Measurements from ENCODE around the gene TENT5C.

DNA sequence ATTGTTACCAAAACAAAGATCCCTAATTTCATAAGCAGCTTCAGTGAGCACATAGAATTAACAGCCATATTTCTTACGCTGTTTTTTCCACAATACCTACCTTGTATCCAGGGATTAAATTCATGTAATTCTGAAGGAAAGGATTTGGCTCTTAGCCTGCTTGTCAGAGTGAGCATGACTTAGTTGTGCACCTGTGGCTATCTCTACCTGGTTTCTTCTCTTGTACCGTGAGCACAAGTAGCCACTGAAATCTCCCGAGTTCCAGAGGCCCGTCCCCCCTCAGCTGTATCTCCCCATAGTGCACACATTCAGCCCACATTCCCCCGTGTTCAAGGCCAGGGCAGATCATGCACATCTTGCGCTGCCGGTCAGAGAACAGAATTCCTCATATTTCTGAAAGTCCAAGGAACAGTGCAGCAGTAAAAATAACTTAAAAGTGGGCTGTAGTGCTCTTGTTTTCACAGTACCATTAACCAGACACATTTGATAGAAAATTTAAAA, 2.3 kb downstream of the TENT5C start:
- TF ChIP-seq NBN (IDR thresholded peaks at IDR 0.05; ENCODE audit: low read depth) (no peak), U2AF1 (optimal IDR thresholded peaks at IDR 0.05; ENCODE audit: low read depth, low read length) (no peak), ZBTB17 (CRISPR knock-in tag; IDR thresholded peaks at IDR 0.05) (no peak), ZSCAN32 (CRISPR knock-in tag; IDR thresholded peaks at IDR 0.05) (no peak), LARP7 (IDR thresholded peaks at IDR 0.05) (no peak), SMAD3 (CRISPR knock-in tag; conservative IDR thresholded peaks at IDR 0.05) (no peak), SETDB1 (IDR thresholded peaks at IDR 0.05; ENCODE audit: low read length) (no peak), POLR2A (conservative IDR thresholded peaks at IDR 0.05) (no peak), RAD21 (CRISPR knock-in tag; conservative IDR thresholded peaks at IDR 0.05 in 1 of 2, IDR thresholded peaks at IDR 0.05 in 1 of 2) (no peak)
- TF ChIP-seq, protein P1, sequence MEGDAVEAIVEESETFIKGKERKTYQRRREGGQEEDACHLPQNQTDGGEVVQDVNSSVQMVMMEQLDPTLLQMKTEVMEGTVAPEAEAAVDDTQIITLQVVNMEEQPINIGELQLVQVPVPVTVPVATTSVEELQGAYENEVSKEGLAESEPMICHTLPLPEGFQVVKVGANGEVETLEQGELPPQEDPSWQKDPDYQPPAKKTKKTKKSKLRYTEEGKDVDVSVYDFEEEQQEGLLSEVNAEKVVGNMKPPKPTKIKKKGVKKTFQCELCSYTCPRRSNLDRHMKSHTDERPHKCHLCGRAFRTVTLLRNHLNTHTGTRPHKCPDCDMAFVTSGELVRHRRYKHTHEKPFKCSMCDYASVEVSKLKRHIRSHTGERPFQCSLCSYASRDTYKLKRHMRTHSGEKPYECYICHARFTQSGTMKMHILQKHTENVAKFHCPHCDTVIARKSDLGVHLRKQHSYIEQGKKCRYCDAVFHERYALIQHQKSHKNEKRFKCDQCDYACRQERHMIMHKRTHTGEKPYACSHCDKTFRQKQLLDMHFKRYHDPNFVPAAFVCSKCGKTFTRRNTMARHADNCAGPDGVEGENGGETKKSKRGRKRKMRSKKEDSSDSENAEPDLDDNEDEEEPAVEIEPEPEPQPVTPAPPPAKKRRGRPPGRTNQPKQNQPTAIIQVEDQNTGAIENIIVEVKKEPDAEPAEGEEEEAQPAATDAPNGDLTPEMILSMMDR (IDR thresholded peaks at IDR 0.05 in 2 of 3, conservative IDR thresholded peaks at IDR 0.05 in 1 of 3; ENCODE audit: insufficient read depth in 2 of 3, low read depth in 1 of 3, low read length in 3 of 3): 0 out of 6 replicates have a peak, but pooled peaks of 1 of the 3 experiments have one; percentile 0
- TF ChIP-seq, protein P2, sequence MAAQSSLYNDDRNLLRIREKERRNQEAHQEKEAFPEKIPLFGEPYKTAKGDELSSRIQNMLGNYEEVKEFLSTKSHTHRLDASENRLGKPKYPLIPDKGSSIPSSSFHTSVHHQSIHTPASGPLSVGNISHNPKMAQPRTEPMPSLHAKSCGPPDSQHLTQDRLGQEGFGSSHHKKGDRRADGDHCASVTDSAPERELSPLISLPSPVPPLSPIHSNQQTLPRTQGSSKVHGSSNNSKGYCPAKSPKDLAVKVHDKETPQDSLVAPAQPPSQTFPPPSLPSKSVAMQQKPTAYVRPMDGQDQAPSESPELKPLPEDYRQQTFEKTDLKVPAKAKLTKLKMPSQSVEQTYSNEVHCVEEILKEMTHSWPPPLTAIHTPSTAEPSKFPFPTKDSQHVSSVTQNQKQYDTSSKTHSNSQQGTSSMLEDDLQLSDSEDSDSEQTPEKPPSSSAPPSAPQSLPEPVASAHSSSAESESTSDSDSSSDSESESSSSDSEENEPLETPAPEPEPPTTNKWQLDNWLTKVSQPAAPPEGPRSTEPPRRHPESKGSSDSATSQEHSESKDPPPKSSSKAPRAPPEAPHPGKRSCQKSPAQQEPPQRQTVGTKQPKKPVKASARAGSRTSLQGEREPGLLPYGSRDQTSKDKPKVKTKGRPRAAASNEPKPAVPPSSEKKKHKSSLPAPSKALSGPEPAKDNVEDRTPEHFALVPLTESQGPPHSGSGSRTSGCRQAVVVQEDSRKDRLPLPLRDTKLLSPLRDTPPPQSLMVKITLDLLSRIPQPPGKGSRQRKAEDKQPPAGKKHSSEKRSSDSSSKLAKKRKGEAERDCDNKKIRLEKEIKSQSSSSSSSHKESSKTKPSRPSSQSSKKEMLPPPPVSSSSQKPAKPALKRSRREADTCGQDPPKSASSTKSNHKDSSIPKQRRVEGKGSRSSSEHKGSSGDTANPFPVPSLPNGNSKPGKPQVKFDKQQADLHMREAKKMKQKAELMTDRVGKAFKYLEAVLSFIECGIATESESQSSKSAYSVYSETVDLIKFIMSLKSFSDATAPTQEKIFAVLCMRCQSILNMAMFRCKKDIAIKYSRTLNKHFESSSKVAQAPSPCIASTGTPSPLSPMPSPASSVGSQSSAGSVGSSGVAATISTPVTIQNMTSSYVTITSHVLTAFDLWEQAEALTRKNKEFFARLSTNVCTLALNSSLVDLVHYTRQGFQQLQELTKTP (IDR thresholded peaks at IDR 0.05; ENCODE audit: low read depth in 1 of 2, partially characterized antibody in 2 of 2): no peak

Data from K562 (cell line).